HG03378 (cell line): ENCODE data around the gene CD83.
A peak's percentile ranks its signal among the peaks of the same experiment; 100 is the strongest.

Source experiments
- ATAC-seq: cut with Tn5 transposase; IDR thresholded peaks from one replicate; pipeline ENCODE4 v1.9.1; 2021; ENCODE audit warnings: mild to moderate bottlenecking, moderate library complexity; ENCODE audit not compliant: unreplicated experiment

The CD83 gene

GRCh38 chr6:14091339-14091978 is 26.1 kb upstream of the CD83 start:
- no peak for ATAC-seq

- no peak for ATAC-seq
These were observed 25.3 kb upstream of the CD83 start for GRCh38 chr6:14092316-14092715.

- ATAC-seq = no peak
These were observed 24.5 kb upstream of the CD83 start for GRCh38 chr6:14092838-14093789.

- ATAC-seq = no peak
These were observed 22.9 kb upstream of the CD83 start for GRCh38 chr6:14094721-14095120.

- ATAC-seq = peak; percentile 48
These were observed 22.1 kb upstream of the CD83 start for GRCh38 chr6:14095437-14095836.

GRCh38 chr6:14100138-14100537 is 17.4 kb upstream of the CD83 start:
- no peak for ATAC-seq

- ATAC-seq = no peak
These were observed 16.6 kb upstream of the CD83 start for GRCh38 chr6:14100966-14101365.

GRCh38 chr6:14102383-14102782 is 15.2 kb upstream of the CD83 start:
- no peak for ATAC-seq

- ATAC-seq = no peak
These were observed 12.0 kb upstream of the CD83 start for GRCh38 chr6:14105547-14105946.

- ATAC-seq = no peak
These were observed 10.6 kb upstream of the CD83 start for GRCh38 chr6:14107000-14107399.

GRCh38 chr6:14107711-14108494 is 9.7 kb upstream of the CD83 start:
- no peak for ATAC-seq

GRCh38 chr6:14108571-14109410 is 8.8 kb upstream of the CD83 start:
- peak; percentile 76 for ATAC-seq

GRCh38 chr6:14109411-14109826 is 8.2 kb upstream of the CD83 start:
- no peak for ATAC-seq

GRCh38 chr6:14110001-14110818 is 7.4 kb upstream of the CD83 start:
- peak; percentile 45 for ATAC-seq

- ATAC-seq = no peak
These were observed 3.6 kb upstream of the CD83 start for GRCh38 chr6:14113976-14114375.

GRCh38 chr6:14118091-14118439 is 493 bp downstream of the CD83 start:
- no peak for ATAC-seq

GRCh38 chr6:14118446-14118845 is 874 bp downstream of the CD83 start:
- ATAC-seq = no peak

GRCh38 chr6:14119784-14120183 is 2.2 kb downstream of the CD83 start:
- no peak for ATAC-seq

GRCh38 chr6:14120546-14120945 is 3.0 kb downstream of the CD83 start:
- ATAC-seq = no peak

- peak; percentile 80 for ATAC-seq
These were observed 4.4 kb downstream of the CD83 start for GRCh38 chr6:14121936-14122344.
